Measurements from ENCODE around the gene FAM163A.

FAM163A gene

GRCh38 chr1:179750630-179751029 lies 7.5 kb downstream of the FAM163A start:
- no peak for DNase-seq (ENCODE audit: low spot score)
- no peak for FAIRE-seq

- FAIRE-seq = no peak
- no peak for DNase-seq (ENCODE audit: low spot score)
These were observed 10.0 kb downstream of the FAM163A start for GRCh38 chr1:179753061-179753460.

- FAIRE-seq (no peak), DNase-seq (ENCODE audit: low spot score) (peak; percentile 61)
These were observed 11.0 kb downstream of the FAM163A start for GRCh38 chr1:179754041-179754624.

- DNase-seq (ENCODE audit: low spot score) (no peak), FAIRE-seq (no peak)
These were observed 14.8 kb downstream of the FAM163A start for GRCh38 chr1:179757933-179758332.

- no peak for DNase-seq (ENCODE audit: low spot score)
- no peak for FAIRE-seq
These were observed 17.4 kb downstream of the FAM163A start for GRCh38 chr1:179760521-179760920.

GRCh38 chr1:179761296-179761695 lies 18.2 kb downstream of the FAM163A start:
- DNase-seq (ENCODE audit: low spot score) (no peak), FAIRE-seq (no peak)

GRCh38 chr1:179761846-179762640 lies 19.0 kb downstream of the FAM163A start:
- DNase-seq (ENCODE audit: low spot score) (no peak), FAIRE-seq (no peak)

GRCh38 chr1:179767177-179767581 lies 24.1 kb downstream of the FAM163A start:
- FAIRE-seq = no peak

GRCh38 chr1:179767996-179768395 lies 24.9 kb downstream of the FAM163A start:
- FAIRE-seq = no peak
- no peak for DNase-seq (ENCODE audit: low spot score)

More at GRCh38 chr1:179767177-179767581, 24.1 kb downstream of the FAM163A start:
- no peak for DNase-seq (ENCODE audit: low spot score)

GRCh38 chr1:179770887-179771502 lies 27.9 kb downstream of the FAM163A start:
- FAIRE-seq (no peak), DNase-seq (ENCODE audit: low spot score) (no peak)

- no peak for FAIRE-seq
- DNase-seq (ENCODE audit: low spot score) = no peak
These were observed 30.2 kb downstream of the FAM163A start for GRCh38 chr1:179773264-179773663.

GRCh38 chr1:179774000-179774399 lies 30.9 kb downstream of the FAM163A start:
- no peak for FAIRE-seq
- DNase-seq (ENCODE audit: low spot score) = no peak

GRCh38 chr1:179774566-179774965 lies 31.5 kb downstream of the FAM163A start:
- no peak for FAIRE-seq
- DNase-seq (ENCODE audit: low spot score) = no peak

- no peak for FAIRE-seq
- no peak for DNase-seq (ENCODE audit: low spot score)
These were observed 31.9 kb downstream of the FAM163A start for GRCh38 chr1:179775009-179775408.

GRCh38 chr1:179776831-179777230 lies 33.7 kb downstream of the FAM163A start:
- no peak for FAIRE-seq
- no peak for DNase-seq (ENCODE audit: low spot score)

- no peak for DNase-seq (ENCODE audit: low spot score)
- FAIRE-seq = no peak
These were observed 34.6 kb downstream of the FAM163A start for GRCh38 chr1:179777731-179778130.

GRCh38 chr1:179779645-179780272 lies 36.7 kb downstream of the FAM163A start:
- DNase-seq (ENCODE audit: low spot score) (no peak), FAIRE-seq (no peak)

- no peak for FAIRE-seq
- DNase-seq (ENCODE audit: low spot score) = no peak
These were observed 38.9 kb downstream of the FAM163A start for GRCh38 chr1:179781962-179782361.

GRCh38 chr1:179785031-179785431 lies 41.9 kb downstream of the FAM163A start:
- no peak for DNase-seq (ENCODE audit: low spot score)
- no peak for FAIRE-seq

GRCh38 chr1:179785728-179786127 lies 42.6 kb downstream of the FAM163A start:
- FAIRE-seq (no peak), DNase-seq (ENCODE audit: low spot score) (no peak)

- DNase-seq (ENCODE audit: low spot score) (peak; percentile 19), FAIRE-seq (no peak)
These were observed 44.0 kb downstream of the FAM163A start for GRCh38 chr1:179786815-179787685.

All from urothelium cell line (cell line).